Activated naive CD4-positive, alpha-beta T cell (primary cell): ENCODE results near the gene SCN5A.

Experiments
- DNase-seq, 4 experiments: peaks; one replicate each; lab custom pipeline; 2025; lab: John Stamatoyannopoulos, UW

The SCN5A gene

DNA sequence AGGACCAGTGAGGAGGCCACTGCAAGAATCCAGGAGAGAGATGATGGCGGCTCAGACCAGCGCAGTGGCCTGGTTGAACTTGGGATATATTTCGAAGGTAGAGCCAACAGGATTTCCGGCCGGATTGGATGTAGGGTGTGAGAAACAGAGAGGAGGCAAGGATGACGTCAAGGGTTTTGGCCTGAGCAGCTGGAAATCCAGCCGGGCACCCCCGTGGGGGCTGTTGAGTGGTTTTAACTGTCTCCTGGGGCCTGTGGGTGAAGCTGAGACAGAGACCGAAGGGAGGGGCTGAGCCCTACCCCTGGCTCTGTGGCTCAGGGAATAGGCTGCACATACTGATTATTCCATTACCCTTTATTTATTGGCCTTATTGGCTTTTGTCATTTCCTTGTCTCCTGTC lies 107.7 kb downstream of the SCN5A start:
- DNase-seq, result no peak

DNA sequence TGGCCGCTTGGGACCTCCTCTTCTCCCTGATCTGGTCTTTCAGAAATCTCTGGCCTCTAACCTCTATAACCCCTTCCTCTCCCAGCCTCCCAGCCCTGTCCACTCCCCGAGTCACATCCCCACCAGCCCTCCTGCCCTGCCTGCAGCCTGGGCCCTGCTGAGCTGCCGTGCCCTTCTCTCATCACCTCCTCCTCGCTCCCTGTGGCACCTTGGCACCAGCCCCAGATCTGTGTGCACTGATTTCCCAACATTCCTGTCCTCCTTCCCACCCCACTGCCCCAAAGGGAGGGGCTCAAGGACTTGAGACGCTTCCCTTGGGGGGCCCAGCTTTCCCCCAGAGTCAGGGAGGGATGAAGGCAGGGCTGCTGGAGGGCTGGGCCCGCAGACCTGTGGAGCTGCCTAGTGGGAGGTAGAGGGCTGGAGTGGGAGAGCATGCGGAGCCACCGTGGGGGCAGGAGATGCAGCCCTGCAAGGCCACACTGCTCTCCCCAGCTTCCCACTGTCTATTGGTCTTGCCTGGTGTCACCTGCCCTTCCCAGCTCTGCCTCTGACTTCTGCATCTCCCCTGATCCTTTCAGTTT lies 110.6 kb downstream of the SCN5A start:
- no peak for DNase-seq

DNA sequence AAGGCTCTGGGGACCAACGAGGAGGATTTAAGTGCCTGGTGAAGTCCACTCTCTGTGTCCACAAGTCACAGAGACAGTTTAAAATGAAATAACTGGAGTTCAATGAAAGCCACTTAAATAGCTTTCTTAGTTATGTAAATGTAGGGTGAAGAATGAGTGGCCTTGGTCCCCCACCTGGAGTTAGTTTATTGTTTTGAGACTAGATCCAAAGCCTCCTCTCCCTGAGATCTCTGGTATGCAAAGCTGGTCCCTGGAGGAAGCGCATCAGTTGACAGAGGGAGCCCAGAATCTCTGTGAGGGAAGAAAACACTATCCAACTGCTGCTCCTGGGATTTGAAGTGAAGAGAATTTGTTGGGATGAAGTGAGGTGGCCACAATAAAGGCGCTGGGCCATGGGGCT lies 112.8 kb downstream of the SCN5A start:
- DNase-seq, result no peak

DNA sequence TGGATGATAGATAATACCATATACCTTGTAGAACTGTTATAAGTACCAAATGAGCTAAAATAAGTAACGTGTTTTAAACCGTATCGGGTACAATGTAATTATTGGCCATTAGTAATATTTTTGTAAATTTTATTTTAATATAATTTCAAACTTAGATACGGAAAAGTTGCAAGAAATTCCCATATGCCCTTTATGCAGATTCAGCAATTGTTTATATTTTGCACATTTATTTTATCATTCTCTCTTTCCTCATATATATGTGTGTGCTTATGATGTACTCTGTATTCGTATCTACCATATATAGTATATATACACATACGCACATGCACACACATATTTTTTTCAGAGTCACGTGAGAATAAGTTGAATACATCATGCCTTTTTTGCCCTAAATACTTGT lies 114.9 kb downstream of the SCN5A start:
- DNase-seq, result no peak

DNA sequence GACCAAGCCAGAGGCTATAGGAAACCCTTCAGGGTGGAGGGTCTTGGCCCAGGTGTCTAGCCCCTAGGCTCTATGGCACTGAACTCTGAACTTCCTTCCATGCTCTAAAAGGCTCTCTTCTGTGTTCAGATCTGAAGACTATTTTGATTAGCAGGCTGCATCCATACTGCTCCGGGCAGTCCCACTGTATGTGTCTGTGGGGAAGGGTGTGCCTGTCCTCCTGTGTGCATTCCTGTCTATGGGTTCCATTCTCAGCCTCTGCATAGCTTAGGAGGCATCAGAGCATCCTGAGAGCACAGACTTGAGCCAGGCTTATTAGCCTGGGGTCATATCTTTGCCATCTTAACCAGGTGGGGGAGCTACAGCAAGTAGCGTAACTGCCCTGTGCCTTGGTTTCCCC lies 115.3 kb downstream of the SCN5A start:
- no peak for DNase-seq

DNA sequence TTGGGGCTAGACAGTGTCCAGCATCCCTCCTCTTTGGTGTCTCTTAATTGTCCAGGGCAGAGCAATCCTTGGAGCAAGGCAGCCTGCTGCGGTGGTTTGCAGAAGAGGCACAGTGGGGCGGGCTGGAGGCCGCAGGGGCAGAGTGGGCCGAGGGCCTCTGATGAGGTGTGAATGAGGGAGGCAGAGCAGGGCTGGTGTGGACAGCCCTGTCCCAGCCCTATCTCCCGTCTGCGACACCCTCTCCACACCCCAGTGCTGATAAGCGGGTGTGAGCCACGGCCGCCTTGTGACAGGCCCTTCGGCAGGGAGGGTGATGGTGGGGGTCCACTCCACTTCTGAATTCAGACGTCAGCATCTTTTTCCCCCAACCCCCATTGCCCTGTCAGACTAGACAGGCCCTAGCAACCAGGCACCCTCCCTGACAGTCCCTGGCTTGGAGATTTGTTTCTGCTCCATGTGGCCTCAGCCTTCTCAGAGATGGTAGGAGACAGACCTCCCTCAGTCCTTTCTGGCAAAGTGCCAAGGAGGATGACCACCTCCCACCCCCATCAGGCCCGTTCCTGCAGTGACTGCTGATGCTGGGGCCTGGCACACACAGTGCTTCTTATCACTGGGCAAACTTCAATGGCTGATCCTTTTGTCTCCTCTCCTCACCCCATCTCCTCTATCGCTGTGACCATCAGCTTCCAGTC lies 116.1 kb downstream of the SCN5A start:
- DNase-seq, result no peak

DNA sequence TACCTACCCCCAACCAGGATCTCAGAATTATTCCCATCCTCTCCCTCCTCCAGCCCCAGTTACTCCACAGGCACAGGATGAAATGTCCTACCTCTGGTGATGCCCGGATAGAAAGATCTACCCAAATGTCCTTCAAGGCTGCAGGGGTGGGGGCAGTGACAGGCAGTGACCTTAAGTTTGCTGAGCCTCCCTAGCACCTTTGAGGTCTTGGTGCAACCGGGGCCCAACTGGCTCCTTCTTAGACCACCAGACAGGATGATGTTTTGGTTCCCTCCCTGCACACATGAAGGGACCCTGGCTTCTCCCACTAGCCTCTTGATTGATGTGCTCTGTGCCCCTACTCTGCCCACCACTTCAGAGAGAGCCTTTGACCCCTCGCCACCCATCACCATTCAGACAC lies 117.0 kb downstream of the SCN5A start:
- DNase-seq, result no peak

DNA sequence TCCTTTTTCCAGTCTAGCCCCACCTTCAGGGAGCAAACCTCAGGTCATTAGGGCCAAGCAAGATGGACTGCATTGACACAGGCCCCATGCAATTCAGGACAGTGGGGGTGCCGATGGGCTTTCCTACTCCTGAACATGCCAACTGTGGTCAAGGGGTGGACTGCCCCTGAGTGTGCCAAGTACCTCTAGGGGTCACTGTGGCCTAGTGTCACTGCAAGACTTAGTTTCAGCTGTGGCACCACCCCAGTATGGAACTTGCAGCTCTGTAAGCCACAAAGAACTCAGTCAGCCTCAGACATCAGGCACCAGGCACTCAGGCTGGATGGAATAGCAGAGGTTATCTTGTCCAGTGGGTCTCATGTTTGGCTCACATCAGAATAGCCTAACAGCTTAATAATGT lies 121.0 kb downstream of the SCN5A start:
- no peak for DNase-seq

DNA sequence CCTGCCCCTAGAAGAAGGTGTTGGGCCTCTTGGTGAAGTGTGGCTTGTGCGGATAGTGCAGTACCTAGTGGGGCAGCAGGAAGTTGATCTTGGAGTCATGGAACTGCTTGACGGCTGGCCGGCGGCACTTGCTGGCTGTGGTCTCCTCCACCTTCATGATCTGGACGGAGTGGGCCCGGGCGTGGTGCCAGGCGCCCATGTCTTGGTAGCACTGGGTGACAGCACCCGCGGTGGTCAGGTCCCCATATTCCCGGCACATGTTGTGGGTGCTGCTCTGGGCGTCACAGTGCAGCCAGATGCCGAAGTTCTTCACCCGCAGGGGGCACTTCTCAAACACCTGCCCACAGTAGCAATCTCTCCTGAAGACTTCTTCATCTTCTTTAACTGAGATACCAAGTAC lies 122.7 kb downstream of the SCN5A start:
- DNase-seq, result no peak

DNA sequence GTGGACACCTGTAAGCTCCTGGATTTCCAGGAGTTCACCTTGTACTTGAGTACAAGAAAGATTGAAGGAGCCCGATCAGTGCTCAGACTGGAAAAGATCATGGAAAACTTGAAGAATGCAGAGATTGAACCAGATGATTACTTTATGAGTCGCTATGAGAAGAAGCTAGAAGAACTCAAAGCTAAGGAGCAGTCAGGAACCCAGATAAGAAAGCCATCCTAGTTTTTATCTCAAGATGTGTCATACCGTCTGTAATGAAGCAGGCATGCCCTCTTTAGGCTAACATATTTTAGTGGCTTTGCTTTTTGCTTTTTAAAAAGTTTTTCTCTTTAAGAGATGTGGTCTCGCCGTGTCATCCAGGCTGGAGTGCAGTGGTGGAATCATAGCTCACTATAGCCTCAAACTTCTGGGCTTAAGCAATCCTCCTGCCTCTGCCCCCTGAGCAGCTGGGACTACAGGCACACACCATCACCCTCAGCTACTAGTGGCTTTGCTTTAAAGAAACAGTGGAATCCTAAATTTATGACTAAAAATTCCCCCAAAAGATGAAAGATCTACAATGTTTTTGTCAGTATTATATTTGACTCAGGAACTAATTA lies 125.2 kb downstream of the SCN5A start:
- DNase-seq, result no peak

DNA sequence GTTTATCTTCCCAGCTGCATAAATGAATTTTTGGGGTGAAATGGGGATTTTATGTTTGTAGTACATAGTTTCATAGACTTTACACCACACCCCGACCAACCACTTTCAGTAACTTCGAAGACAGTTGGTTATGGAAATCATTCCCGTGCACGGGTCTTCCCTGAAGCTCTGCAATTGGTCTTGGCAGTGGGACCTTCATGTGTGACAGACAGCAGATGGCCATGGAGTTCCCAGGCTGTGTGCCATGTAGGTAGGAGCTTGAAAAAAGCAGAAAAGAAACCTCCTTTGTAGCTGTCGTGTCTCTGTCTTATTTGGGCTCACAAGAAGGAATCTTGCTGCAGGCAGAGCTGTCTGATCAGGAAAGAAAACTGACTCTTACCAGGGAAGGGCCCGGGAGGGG lies 127.5 kb downstream of the SCN5A start:
- no peak for DNase-seq

DNA sequence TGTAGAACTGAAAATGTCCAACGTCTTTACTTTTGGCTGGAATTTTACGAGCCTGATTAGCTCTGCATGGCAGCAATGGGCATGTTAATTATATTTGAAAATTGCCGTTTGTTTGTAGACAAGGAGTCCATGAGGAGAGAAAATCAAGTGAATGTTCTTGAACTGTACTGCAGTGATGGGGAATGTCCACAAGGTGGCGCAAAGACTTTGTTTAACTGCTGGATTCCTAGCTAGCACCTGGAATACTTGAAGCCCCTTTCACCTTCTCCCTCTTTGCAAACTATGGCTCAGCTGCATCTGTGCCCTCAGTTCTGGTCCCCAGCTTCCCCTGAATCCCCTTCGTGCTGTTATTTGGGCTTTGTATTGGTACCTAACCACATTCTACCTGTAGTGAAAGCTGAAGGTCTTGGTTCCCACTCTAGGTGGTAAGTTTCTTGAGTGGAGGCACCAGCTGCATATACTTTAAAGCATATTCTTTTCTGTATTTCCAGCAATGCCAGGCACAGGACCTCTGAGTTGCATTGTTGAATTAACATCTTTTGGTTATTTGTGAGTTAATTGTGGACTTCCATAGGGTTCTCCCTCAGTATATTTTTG lies 128.0 kb downstream of the SCN5A start:
- DNase-seq, result peak in 2 of 4 experiments; percentile 8 to 33

DNA sequence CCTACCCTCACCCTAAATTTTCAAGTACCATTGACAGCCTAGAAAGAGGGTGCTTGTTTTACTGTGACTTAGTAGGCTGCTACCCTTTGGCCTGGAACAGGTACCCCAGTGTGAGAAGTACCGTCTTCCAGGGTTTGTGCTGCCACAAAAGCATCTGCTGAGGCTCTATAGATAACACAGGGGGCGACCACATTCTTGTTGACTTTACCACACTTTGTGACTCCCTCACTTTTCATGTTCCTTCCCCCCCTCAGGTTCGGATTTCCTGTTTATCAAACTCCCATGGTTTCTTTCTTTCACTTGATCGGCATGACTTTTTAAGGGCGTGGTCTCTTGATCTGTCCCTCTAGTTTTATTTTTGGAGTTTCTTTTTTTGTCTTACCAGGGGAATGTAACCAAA lies 129.8 kb downstream of the SCN5A start:
- DNase-seq, result no peak

DNA sequence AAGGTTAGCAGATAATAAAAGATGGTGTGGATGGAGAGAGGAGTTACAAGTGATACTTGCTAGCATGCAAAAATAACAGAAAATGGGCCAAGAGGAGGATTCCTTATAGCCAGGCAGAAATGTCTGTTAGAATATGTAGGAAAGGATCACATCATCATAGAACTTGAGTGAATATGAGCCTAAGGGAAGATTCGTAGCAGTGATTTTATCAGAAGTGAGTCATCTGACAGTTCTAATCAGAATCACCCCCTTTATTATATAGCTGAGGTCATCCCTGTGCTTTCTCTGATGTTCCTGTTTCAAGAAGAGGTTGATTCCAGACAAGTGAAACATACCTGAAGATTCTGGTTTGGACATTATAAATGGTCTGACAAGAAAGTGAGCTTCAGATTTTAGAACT lies 130.5 kb downstream of the SCN5A start:
- no peak for DNase-seq

DNA sequence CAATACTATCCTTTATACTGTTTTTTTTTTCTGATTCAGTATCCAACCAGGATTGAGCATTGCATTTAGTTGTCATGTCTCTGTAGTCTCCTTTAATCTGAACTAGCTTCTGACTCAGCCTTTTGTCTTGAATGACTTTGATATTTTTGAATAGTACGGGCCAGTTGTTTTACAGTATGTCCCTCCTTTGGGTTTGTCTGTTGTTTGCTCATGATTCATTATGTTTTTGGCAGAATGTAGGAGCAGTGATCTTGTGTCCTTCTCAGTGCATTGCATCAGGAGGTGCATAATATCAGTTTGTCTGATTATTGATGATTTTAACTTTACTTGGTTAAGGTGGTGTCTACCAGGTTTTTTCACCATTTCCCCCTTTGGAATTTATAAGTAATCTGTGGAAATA lies 132.8 kb downstream of the SCN5A start:
- DNase-seq, result no peak

DNA sequence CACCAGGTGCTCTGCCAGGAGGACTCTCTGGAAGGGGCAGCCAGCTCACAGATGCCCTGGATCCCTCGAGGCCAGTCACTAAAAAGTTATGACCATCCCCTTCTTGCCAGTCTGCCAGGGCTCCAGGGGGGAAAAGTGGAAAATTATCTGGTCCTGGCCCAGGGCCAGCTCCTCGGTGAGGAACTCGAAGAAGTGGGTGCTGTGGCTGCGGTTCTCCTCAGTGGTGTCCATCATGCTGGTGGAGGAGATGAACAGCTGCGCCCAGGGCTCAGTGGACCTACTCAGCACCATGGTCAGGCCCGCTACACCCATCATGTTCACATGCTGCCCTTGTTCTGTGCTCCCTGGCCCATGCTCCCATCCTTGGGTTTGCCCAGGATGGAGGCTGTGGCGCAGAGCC lies 134.1 kb downstream of the SCN5A start:
- no peak for DNase-seq

DNA sequence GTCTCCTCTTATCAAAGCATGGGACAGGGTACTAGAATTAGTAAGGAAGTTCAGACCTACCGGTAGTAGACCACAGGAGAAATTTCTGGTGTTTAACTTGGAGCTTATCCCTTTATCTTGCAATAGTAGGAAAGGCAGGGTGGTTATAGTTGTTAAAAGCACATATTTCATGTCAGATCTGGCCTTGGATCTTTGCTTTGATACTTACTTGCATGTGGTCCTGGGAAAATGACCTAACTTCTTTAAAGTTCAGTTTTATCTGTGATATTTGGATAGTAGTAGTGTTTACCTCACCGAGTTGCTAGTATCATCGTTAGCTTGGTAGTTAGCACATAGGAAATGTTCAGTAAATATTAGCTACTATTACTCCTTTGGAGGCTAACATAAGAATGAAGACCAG lies 137.9 kb downstream of the SCN5A start:
- no peak for DNase-seq

DNA sequence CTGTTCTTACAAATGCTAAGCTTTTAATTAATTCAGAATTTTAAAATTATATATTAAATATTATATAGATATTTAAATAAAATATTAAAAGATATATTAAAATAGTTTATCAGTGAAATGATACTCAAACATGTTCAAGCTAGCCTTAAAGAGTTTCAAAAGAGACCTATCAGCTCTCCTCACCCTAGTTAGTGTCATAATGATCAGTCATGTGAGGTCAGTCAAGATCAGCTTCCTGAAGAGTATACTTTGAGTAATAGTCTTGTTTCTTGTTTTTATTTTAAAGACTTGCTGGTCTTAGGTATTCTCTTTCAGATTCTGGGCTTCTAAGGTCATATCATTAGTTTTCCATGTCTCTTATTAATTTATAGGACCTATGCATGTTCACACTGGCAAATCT lies 138.9 kb downstream of the SCN5A start:
- DNase-seq, result no peak

DNA sequence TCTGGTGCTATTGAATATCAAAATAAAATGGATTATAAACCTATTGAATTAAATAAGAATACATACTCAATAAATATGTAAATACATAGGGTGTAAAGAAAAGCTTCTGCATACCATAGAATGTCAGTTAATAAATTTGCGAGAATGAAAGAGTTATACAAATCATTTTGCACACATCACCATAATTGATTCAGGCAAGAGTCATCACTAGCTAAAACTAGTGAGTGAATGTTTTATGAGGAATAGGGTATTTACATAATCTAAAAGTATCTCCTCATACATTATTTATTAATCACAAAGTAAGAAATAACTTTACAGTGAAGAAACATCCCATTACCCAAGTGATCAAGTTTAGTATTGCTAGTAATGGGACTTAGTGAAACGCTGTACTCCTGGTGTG lies 139.8 kb downstream of the SCN5A start:
- DNase-seq, result no peak

DNA sequence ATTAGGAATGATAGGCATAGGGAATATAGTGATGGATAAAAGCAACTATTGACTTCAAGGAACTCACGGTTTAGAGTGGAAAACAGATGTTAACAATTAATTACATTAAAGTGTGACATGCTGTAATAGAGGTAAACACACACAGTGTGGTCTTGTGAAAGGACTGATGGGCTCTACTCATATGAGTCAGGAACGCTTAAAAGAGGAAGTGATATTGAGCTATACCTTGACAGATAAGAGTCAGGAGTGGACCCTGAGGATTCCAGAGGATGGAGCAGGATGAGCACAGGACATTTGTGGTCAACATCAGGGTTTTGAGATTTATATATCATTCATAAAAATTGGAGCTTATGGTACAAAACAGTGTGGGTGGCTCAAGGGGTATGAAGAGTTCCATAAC lies 142.4 kb downstream of the SCN5A start:
- no peak for DNase-seq

DNA sequence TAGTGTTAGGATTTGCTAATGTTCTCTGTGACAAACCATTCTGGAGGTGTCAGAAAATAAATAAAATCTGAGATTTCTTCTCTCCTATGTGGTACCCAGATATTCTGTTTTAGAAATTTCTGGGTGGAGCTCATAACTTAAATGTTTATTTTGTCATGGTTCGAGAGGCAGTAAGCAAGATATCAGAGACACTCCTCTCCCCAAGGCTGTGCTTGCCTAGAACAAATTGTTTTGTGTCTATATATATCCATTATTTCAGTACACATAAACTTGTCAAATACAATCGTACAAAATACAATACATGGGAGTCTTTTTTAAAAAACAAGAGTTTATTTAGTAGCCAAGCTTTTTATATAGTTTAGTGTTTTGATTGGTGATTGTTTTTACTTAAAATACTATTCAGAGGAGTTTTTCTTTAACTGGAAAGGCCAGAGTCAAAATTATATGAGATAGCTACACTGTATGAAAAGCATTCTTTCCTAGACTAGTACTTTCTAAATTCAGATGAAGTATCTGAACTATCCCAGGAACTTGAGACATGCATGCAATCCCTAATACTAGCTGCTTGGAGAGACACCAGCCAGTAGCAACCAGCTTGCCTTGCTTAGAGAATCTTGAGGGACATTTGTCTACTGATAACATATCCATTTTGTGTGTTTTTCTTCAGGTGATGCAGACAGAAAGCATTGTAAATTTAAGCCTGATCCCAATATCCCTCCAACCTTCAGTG lies 148.6 kb downstream of the SCN5A start:
- no peak for DNase-seq
